HepG2 (cell line): Measurements from ENCODE around the gene IL1RL1. TPM values are rescaled to one million over a fixed set of nuclear protein-coding genes. Genes with fewer than 3 reads are reported as not detected.
A peak's percentile ranks its signal among the peaks of the same experiment; 100 is the strongest.

Experiments used
- FLYWCH1 ChIP-seq: sonication (generic); formaldehyde crosslinking; IDR thresholded peaks from 2 replicates; pipeline ENCODE4 v1.8.1; 2023; ENCODE audit warnings: mild to moderate bottlenecking, missing genetic modification reagents
- HNRNPLL ChIP-seq: fragments of 200-400 bp; formaldehyde crosslinking; IDR thresholded peaks from 2 replicates; pipeline ENCODE4 v1.6.1; 2017; ENCODE audit warnings: mild to moderate bottlenecking, low read depth, low read length; ENCODE audit not compliant: poor library complexity, severe bottlenecking
- KLF12 ChIP-seq: sonication (generic); formaldehyde crosslinking; IDR thresholded peaks from 2 replicates; pipeline ENCODE4 v1.4.0; 2020; ENCODE audit warnings: missing genetic modification reagents, borderline replicate concordance
- KLF9 ChIP-seq: IDR thresholded peaks from 2 replicates; pipeline ENCODE4 v1.6.1; 2016; ENCODE audit warnings: low read depth
- MED13 ChIP-seq: sonication (generic); formaldehyde crosslinking; IDR thresholded peaks from 2 replicates; pipeline ENCODE4 v1.5.0; 2020; ENCODE audit warnings: missing genetic modification reagents
- NFIB ChIP-seq: sonication (generic); formaldehyde crosslinking; IDR thresholded peaks from 2 replicates; pipeline ENCODE4 v1.9.0; 2021; ENCODE audit warnings: missing genetic modification reagents, mild to moderate bottlenecking, borderline replicate concordance
- SALL2 ChIP-seq: sonication (generic); formaldehyde crosslinking; IDR thresholded peaks from 2 replicates; pipeline ENCODE4 v1.8.1; 2023; ENCODE audit warnings: mild to moderate bottlenecking, missing genetic modification reagents, inconsistent platforms
- SMARCE1 ChIP-seq: fragments of 450-650 bp; IDR thresholded peaks from 2 replicates; pipeline ENCODE4 v1.6.1; 2017; ENCODE audit warnings: borderline replicate concordance
- STAG1 ChIP-seq: sonication (generic); formaldehyde crosslinking; IDR thresholded peaks from 2 replicates; pipeline ENCODE4 v1.4.0; 2020; ENCODE audit warnings: missing genetic modification reagents
- TOPORS ChIP-seq: sonication (generic); formaldehyde crosslinking; IDR thresholded peaks from 2 replicates; pipeline ENCODE4 v1.8.0; 2023; ENCODE audit warnings: mild to moderate bottlenecking, missing genetic modification reagents
- ZFP36L2 ChIP-seq: sonication (generic); formaldehyde crosslinking; IDR thresholded peaks from 2 replicates; pipeline ENCODE4 v1.4.0; 2020; ENCODE audit warnings: missing genetic modification reagents
- ZNF678 ChIP-seq: sonication (generic); formaldehyde crosslinking; IDR thresholded peaks from 2 replicates; pipeline ENCODE4 v1.4.0; 2020; ENCODE audit warnings: mild to moderate bottlenecking, missing genetic modification reagents
- polyA plus RNA-seq, 8 experiments: library from polyadenylated mRNA; depleted of rRNA in 3 of 8; stranded (reverse) in 7 of 8; unstranded in 1 of 8; fragments of >200 nt; fragmentation: Illumina TruSeq in 4 of 8; extraction: Trizol in 4 of 8; gene quantifications; 2 replicates each; pipeline versions ENCODE4 v1.2.1 to v1.2.3, GENCODE V29; 2011 to 2016; ENCODE audit warnings: low read depth in 4 of 8, missing spikeins in 1 of 8, mixed read lengths in 1 of 8; ENCODE audit not compliant: insufficient read depth in 1 of 8
- total RNA-seq, 5 experiments: library from RNA; depleted of rRNA; stranded (reverse); fragments of >200 nt; fragmentation: Illumina TruSeq; extraction: Trizol; gene quantifications; 2 replicates each; pipeline ENCODE4 v1.2.3, GENCODE V29; 2016; ENCODE audit warnings: low read depth in 1 of 5
- TF ChIP-seq, protein P1 (sequence below): sonication (generic); formaldehyde crosslinking; IDR thresholded peaks from 2 replicates; pipeline ENCODE4 v1.4.0; 2020; ENCODE audit warnings: missing genetic modification reagents
- TF ChIP-seq, protein P2 (sequence below): sonication (generic); formaldehyde crosslinking; IDR thresholded peaks from 2 replicates; pipeline ENCODE4 v1.5.0; 2020; ENCODE audit warnings: mild to moderate bottlenecking, missing genetic modification reagents
- TF ChIP-seq, protein P3 (sequence below): sonication (generic); formaldehyde crosslinking; IDR thresholded peaks from 2 replicates; pipeline ENCODE4 v1.5.0; 2020; ENCODE audit warnings: mild to moderate bottlenecking, missing genetic modification reagents, borderline replicate concordance
- TF ChIP-seq, protein P4 (sequence below), 2 experiments: fragments of 450-650 bp in 1 of 2; sonication (generic) in 1 of 2; formaldehyde crosslinking; IDR thresholded peaks; 2 replicates each; pipeline versions ENCODE4 v1.5.0 to v1.8.0; 2020 to 2022; ENCODE audit warnings: mild to moderate bottlenecking in 1 of 2, missing genetic modification reagents in 1 of 2
- TF ChIP-seq, protein P5 (sequence below): sonication (generic); formaldehyde crosslinking; IDR thresholded peaks from 2 replicates; pipeline ENCODE4 v1.8.1; 2023; ENCODE audit warnings: mild to moderate bottlenecking, missing genetic modification reagents

The IL1RL1 gene
- total and polyA plus RNA-seq, 2 of the 13 experiments (the other 11 are each of a cell fraction or from before 2014, with no cell fraction given) = 0.02 to 0.03 TPM

DNA sequence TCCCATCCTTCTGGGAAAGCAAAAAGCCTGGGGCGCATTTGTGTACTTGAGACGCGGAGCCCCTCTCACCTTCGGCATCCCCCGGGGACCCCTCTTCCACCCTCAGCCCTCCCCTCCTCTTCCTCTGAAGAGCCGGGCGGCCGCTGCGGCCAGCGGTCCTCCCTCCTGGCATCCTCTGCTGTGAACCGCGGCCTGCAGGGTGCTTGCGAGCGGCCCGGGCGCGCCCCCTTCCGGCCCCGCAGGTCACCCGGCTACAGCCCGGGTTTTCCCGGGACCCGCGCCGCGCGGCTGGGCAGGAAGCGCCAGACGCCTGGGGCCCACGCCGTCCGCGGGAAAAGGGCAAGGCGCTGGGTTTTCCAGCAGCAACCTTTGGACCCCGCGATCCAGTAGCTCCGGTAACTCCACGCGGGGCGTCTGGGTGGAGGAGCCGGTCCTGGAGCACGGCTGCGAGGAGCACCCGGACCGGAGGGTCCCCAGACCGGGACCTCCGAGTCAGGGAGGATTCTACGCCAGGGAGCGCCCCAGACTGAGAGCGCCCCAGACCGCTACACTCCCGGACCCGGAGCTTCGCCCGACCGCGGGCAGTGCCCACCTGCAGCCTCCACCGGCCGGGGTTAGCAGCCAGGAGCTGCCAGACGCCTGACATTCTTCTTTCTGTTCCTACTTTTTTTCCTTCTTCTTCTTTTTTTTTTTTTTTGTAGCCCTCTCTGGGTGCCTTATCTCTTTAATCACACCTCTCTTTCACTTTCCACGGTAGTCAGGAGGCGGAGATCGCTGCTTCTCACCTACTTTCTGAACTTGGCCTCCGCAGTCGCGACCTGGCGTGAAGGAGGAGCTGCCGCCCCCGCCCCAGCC, 44.4 kb downstream of the IL1RL1 start, which contains the start of gene IL18R1 (continued):
- TF ChIP-seq, protein P1, sequence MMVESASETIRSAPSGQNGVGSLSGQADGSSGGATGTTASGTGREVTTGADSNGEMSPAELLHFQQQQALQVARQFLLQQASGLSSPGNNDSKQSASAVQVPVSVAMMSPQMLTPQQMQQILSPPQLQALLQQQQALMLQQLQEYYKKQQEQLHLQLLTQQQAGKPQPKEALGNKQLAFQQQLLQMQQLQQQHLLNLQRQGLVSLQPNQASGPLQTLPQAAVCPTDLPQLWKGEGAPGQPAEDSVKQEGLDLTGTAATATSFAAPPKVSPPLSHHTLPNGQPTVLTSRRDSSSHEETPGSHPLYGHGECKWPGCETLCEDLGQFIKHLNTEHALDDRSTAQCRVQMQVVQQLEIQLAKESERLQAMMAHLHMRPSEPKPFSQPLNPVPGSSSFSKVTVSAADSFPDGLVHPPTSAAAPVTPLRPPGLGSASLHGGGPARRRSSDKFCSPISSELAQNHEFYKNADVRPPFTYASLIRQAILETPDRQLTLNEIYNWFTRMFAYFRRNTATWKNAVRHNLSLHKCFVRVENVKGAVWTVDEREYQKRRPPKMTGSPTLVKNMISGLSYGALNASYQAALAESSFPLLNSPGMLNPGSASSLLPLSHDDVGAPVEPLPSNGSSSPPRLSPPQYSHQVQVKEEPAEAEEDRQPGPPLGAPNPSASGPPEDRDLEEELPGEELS (CRISPR knock-in tag) = no peak
- TF ChIP-seq STAG1 (CRISPR knock-in tag) = peak; percentile 93
- no peak for TF ChIP-seq KLF9 (CRISPR knock-in tag)
- TF ChIP-seq ZNF678 = no peak
- 0 out of 2 replicates have a peak, but pooled peaks have one; percentile 44 for TF ChIP-seq ZFP36L2
- TF ChIP-seq, protein P2, sequence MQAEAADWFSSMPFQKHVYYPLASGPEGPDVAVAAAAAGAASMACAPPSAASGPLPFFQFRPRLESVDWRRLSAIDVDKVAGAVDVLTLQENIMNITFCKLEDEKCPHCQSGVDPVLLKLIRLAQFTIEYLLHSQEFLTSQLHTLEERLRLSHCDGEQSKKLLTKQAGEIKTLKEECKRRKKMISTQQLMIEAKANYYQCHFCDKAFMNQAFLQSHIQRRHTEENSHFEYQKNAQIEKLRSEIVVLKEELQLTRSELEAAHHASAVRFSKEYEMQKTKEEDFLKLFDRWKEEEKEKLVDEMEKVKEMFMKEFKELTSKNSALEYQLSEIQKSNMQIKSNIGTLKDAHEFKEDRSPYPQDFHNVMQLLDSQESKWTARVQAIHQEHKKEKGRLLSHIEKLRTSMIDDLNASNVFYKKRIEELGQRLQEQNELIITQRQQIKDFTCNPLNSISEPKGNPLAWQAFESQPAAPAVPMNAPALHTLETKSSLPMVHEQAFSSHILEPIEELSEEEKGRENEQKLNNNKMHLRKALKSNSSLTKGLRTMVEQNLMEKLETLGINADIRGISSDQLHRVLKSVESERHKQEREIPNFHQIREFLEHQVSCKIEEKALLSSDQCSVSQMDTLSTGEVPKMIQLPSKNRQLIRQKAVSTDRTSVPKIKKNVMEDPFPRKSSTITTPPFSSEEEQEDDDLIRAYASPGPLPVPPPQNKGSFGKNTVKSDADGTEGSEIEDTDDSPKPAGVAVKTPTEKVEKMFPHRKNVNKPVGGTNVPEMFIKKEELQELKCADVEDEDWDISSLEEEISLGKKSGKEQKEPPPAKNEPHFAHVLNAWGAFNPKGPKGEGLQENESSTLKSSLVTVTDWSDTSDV (CRISPR knock-in tag) = peak; percentile 55; the same call in 1 of the 2 replicates
- peak; percentile 84 for TF ChIP-seq HNRNPLL
- TF ChIP-seq, protein P3, sequence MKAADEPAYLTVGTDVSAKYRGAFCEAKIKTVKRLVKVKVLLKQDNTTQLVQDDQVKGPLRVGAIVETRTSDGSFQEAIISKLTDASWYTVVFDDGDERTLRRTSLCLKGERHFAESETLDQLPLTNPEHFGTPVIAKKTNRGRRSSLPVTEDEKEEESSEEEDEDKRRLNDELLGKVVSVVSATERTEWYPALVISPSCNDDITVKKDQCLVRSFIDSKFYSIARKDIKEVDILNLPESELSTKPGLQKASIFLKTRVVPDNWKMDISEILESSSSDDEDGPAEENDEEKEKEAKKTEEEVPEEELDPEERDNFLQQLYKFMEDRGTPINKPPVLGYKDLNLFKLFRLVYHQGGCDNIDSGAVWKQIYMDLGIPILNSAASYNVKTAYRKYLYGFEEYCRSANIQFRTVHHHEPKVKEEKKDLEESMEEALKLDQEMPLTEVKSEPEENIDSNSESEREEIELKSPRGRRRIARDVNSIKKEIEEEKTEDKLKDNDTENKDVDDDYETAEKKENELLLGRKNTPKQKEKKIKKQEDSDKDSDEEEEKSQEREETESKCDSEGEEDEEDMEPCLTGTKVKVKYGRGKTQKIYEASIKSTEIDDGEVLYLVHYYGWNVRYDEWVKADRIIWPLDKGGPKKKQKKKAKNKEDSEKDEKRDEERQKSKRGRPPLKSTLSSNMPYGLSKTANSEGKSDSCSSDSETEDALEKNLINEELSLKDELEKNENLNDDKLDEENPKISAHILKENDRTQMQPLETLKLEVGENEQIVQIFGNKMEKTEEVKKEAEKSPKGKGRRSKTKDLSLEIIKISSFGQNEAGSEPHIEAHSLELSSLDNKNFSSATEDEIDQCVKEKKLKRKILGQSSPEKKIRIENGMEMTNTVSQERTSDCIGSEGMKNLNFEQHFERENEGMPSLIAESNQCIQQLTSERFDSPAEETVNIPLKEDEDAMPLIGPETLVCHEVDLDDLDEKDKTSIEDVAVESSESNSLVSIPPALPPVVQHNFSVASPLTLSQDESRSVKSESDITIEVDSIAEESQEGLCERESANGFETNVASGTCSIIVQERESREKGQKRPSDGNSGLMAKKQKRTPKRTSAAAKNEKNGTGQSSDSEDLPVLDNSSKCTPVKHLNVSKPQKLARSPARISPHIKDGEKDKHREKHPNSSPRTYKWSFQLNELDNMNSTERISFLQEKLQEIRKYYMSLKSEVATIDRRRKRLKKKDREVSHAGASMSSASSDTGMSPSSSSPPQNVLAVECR (CRISPR knock-in tag) = no peak
- TF ChIP-seq FLYWCH1 = no peak
- TF ChIP-seq MED13 = peak; percentile 52; the same call in 1 of the 2 replicates
- TF ChIP-seq SMARCE1 = no peak
- no peak for TF ChIP-seq NFIB (CRISPR knock-in tag)
- peak; percentile 51; the same call in 1 of the 2 replicates for TF ChIP-seq SALL2
- TF ChIP-seq, protein P4, sequence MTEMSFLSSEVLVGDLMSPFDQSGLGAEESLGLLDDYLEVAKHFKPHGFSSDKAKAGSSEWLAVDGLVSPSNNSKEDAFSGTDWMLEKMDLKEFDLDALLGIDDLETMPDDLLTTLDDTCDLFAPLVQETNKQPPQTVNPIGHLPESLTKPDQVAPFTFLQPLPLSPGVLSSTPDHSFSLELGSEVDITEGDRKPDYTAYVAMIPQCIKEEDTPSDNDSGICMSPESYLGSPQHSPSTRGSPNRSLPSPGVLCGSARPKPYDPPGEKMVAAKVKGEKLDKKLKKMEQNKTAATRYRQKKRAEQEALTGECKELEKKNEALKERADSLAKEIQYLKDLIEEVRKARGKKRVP (CRISPR knock-in tag; IDR thresholded peaks at IDR 0.05) = no peak
- TF ChIP-seq, protein P5, sequence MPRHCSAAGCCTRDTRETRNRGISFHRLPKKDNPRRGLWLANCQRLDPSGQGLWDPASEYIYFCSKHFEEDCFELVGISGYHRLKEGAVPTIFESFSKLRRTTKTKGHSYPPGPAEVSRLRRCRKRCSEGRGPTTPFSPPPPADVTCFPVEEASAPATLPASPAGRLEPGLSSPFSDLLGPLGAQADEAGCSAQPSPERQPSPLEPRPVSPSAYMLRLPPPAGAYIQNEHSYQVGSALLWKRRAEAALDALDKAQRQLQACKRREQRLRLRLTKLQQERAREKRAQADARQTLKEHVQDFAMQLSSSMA (CRISPR knock-in tag) = 0 out of 2 replicates have a peak, but pooled peaks have one; percentile 53
- TF ChIP-seq TOPORS (CRISPR knock-in tag) = 0 out of 2 replicates have a peak, but pooled peaks have one; percentile 73
- TF ChIP-seq KLF12 = no peak
